HG03196 (cell line): ENCODE data around the gene OAS2.
"Not testable (repeated sequence)": the region's sequence is repeated elsewhere in the genome, so short reads cannot be mapped to it uniquely, and the experiment has no call there.

Experiments
- ATAC-seq: cut with Tn5 transposase; IDR thresholded peaks from one replicate; pipeline ENCODE4 v1.9.1; 2021; ENCODE audit not compliant: unreplicated experiment

The OAS2 gene

GRCh38 chr12:112950701-112951100, 27.6 kb upstream of the OAS2 start:
- no peak for ATAC-seq

- not testable (repeated sequence) for ATAC-seq
Observed at GRCh38 chr12:112957125-112957524, 21.2 kb upstream of the OAS2 start.

- no peak for ATAC-seq
Observed at GRCh38 chr12:112961074-112961473, 17.2 kb upstream of the OAS2 start.

- no peak for ATAC-seq
Observed at GRCh38 chr12:112961536-112961935, 16.8 kb upstream of the OAS2 start.

GRCh38 chr12:112962561-112962960, 15.8 kb upstream of the OAS2 start:
- no peak for ATAC-seq

- no peak for ATAC-seq
Observed at GRCh38 chr12:112963227-112963861, 15.0 kb upstream of the OAS2 start.

- ATAC-seq, result no peak
Observed at GRCh38 chr12:112964067-112964670, 14.2 kb upstream of the OAS2 start.

- no peak for ATAC-seq
Observed at GRCh38 chr12:112964915-112965314, 13.4 kb upstream of the OAS2 start.

GRCh38 chr12:112965643-112966042, 12.7 kb upstream of the OAS2 start:
- ATAC-seq, result no peak

- no peak for ATAC-seq
Observed at GRCh38 chr12:112967306-112967705, 11.0 kb upstream of the OAS2 start.

- ATAC-seq, result no peak
Observed at GRCh38 chr12:112967858-112968257, 10.5 kb upstream of the OAS2 start.

- ATAC-seq, result no peak
Observed at GRCh38 chr12:112969547-112970306, 8.6 kb upstream of the OAS2 start.

GRCh38 chr12:112970391-112970790, 7.9 kb upstream of the OAS2 start:
- no peak for ATAC-seq

- no peak for ATAC-seq
Observed at GRCh38 chr12:112971248-112971647, 7.1 kb upstream of the OAS2 start.

GRCh38 chr12:112973011-112973735, 5.1 kb upstream of the OAS2 start:
- no peak for ATAC-seq

- no peak for ATAC-seq
Observed at GRCh38 chr12:112973818-112974231, 4.5 kb upstream of the OAS2 start.

GRCh38 chr12:112974904-112975303, 3.4 kb upstream of the OAS2 start:
- ATAC-seq, result no peak

- no peak for ATAC-seq
Observed at GRCh38 chr12:112977139-112977538, 1.2 kb upstream of the OAS2 start.

GRCh38 chr12:112977641-112978040, 678 bp upstream of the OAS2 start:
- no peak for ATAC-seq

GRCh38 chr12:112979041-112979680, 842 bp downstream of the OAS2 start:
- ATAC-seq, result no peak
